GM12878 (cell line): ENCODE results near the gene SORT1. TPM values are rescaled to one million over a fixed set of nuclear protein-coding genes. Genes with fewer than 3 reads are reported as not detected.

Source experiments
- ATAC-seq: fragments of 200-7000 bp; cut with Tn5 transposase; 3 replicates; pipeline ENCODE4 v1.9.1; 2020; ENCODE audit warnings: mild to moderate bottlenecking, moderate library complexity
- BruUV-seq: library from RNA; stranded (reverse); fragments of 400-500 nt; replicated peaks from 2 replicates; lab custom pipeline; 2021; lab: Mats Ljungman, UMichigan
- CTCF ChIA-PET: fragments of 300-600 bp; sonication (Branson Sonifier 250); formaldehyde crosslinking; extraction: SDS; loops from one replicate; lab custom pipeline; 2021; ENCODE audit warnings: inconsistent platforms; lab: Yijun Ruan, JAX
- POLR2A ChIA-PET: fragments of 350-600 bp; formaldehyde crosslinking; extraction: SDS; loops from one replicate; lab custom pipeline; 2021; ENCODE audit warnings: inconsistent platforms; lab: Charles Lee
- RAD21 ChIA-PET: fragments of 300-600 bp; sonication (Branson Sonifier 250); formaldehyde crosslinking; loops from one replicate; lab custom pipeline; 2023; ENCODE audit warnings: antibody characterized with exemption; ENCODE audit not compliant: unreplicated experiment; lab: Charles Lee
- SMC1A ChIA-PET: fragments of 300-600 bp; sonication (Branson Sonifier 250); formaldehyde crosslinking; loops from one replicate; lab custom pipeline; 2023; ENCODE audit not compliant: unreplicated experiment, uncharacterized antibody; lab: Charles Lee
- DNase-seq: peaks from one replicate; pipeline ENCODE4 v3.0.0-alpha.2; 2011; ENCODE audit warnings: low read depth, low spot score
- FAIRE-seq: peaks from 3 replicates; lab custom pipeline; 2011; peaks lifted over from hg19 to GRCh38; lab: Jason Lieb, UNC
- H2AFZ ChIP-seq: 2 replicates; pipeline ENCODE4 v1.6.0; 2011; ENCODE audit warnings: low read depth, low read length, control low read depth; ENCODE audit not compliant: control insufficient read depth
- H3K27ac ChIP-seq: 2 replicates; pipeline ENCODE4 v1.5.1; 2011; ENCODE audit warnings: control low read depth; ENCODE audit not compliant: control insufficient read depth, insufficient read depth
- H3K27me3 ChIP-seq, 2 experiments: replicated peaks in 1 of 2; 2 replicates each; pipeline versions ENCODE4 v1.6.0 to v1.6.1; 2011; ENCODE audit warnings: low read length in 1 of 2; ENCODE audit not compliant: control insufficient read depth in 2 of 2, insufficient read depth in 2 of 2
- H3K36me3 ChIP-seq, 2 experiments: 2 replicates each; pipeline ENCODE4 v1.5.1; 2011; ENCODE audit warnings: low read length in 1 of 2; ENCODE audit not compliant: control insufficient read depth in 2 of 2, insufficient read depth in 2 of 2
- H3K4me1 ChIP-seq: 2 replicates; pipeline ENCODE4 v1.6.1; 2011; ENCODE audit warnings: mild to moderate bottlenecking, low read length, moderate library complexity, mixed read lengths; ENCODE audit not compliant: control insufficient read depth, insufficient read depth
- H3K4me2 ChIP-seq: 2 replicates; pipeline ENCODE4 v1.6.0; 2011; ENCODE audit warnings: control low read depth; ENCODE audit not compliant: control insufficient read depth, insufficient read depth
- H3K4me3 ChIP-seq: fragments of 200-600 bp; sonication (generic); 2 replicates; pipeline ENCODE4 v1.5.1; 2016
- H3K79me2 ChIP-seq: 2 replicates; pipeline ENCODE4 v1.6.0; 2011; ENCODE audit warnings: low read length; ENCODE audit not compliant: control insufficient read depth, insufficient read depth
- H3K9ac ChIP-seq: 2 replicates; pipeline ENCODE4 v1.8.0; 2011; ENCODE audit warnings: low read length, control low read depth, mixed read lengths; ENCODE audit not compliant: control insufficient read depth, insufficient read depth
- H3K9me3 ChIP-seq: replicated peaks from 3 replicates; pipeline ENCODE4 v1.5.1; 2011; ENCODE audit warnings: mild to moderate bottlenecking, low read length; ENCODE audit not compliant: control insufficient read depth, insufficient read depth
- H4K20me1 ChIP-seq: 2 replicates; pipeline ENCODE4 v1.6.0; 2011; ENCODE audit not compliant: control insufficient read depth, insufficient read depth
- NFYA ChIP-seq: IDR thresholded peaks from 2 replicates; pipeline ENCODE4 v1.6.1; 2011; ENCODE audit warnings: low read depth, mild to moderate bottlenecking, low read length, improper control_type of control experiment, borderline replicate concordance
- POU2F2 ChIP-seq: IDR thresholded peaks from 3 replicates; pipeline ENCODE4 v1.6.1; 2011; ENCODE audit warnings: low read depth, mild to moderate bottlenecking, low read length, borderline replicate concordance
- TARDBP ChIP-seq: IDR thresholded peaks from 2 replicates; pipeline ENCODE4 v1.6.1; 2016; ENCODE audit warnings: borderline replicate concordance
- TBL1XR1 ChIP-seq: IDR thresholded peaks from 2 replicates; pipeline ENCODE4 v1.6.1; 2012; ENCODE audit warnings: low read depth, low read length, improper control_type of control experiment
- WGBS: methylation state at CpG from one replicate; pipeline ENCODE4 v1.1.6; 2016; ENCODE audit warnings: low lambda C conversion rate; ENCODE audit not compliant: insufficient replicate concordance, insufficient coverage; ENCODE audit errors: missing lambda C conversion rate; 5-methylcytosine and 5-hydroxymethylcytosine counted together
- in situ Hi-C: fragments of 300-500 bp; cut with MboI; formaldehyde crosslinking; loops from 9 replicates; pipeline ENCODE4 v1.14.3; 2018; ENCODE audit warnings: mixed read lengths
- intact Hi-C: fragments of 100-400 bp; cut with micrococcal nuclease; formaldehyde crosslinking; loops from one replicate; pipeline ENCODE4 v1.14.2; 2022; ENCODE audit not compliant: unreplicated experiment
- polyA plus RNA-seq, 11 experiments: library from polyadenylated mRNA; depleted of rRNA in 4 of 11; unstranded in 6 of 11; stranded (reverse) in 5 of 11; fragments of >200 nt; fragmentation: Nextera tagmentation in 4 of 11; fragmentation: Illumina TruSeq in 1 of 11; extraction: Ambion mirVana in 4 of 11; extraction: Trizol in 1 of 11; gene quantifications; 1 replicate in 1 of 11; 2 replicates in 10 of 11; pipeline versions ENCODE4 v1.2.1 to v1.2.3, GENCODE V29; 2011 to 2016; ENCODE audit warnings: inconsistent platforms in 2 of 11, missing spikeins in 2 of 11, low read depth in 1 of 11
- total RNA-seq, 4 experiments: library from RNA; depleted of rRNA in 3 of 4; stranded (reverse); fragments of >200 nt in 3 of 4; fragmentation: Illumina TruSeq in 1 of 4; extraction: Trizol in 1 of 4; gene quantifications; 2 replicates each; pipeline versions ENCODE4 v1.2.1 to v1.2.3, GENCODE V29; 2013 to 2021
- TF ChIP-seq, protein P1 (sequence below): fragments of 450-650 bp; IDR thresholded peaks from 2 replicates; pipeline ENCODE4 v1.6.1; 2016; ENCODE audit warnings: mild to moderate bottlenecking
- TF ChIP-seq, protein P2 (sequence below): fragments of 450-650 bp; IDR thresholded peaks from 2 replicates; pipeline ENCODE4 v1.6.1; 2018; ENCODE audit warnings: borderline replicate concordance, mild to moderate bottlenecking; ENCODE audit not compliant: partially characterized antibody

Gene SORT1
- total and polyA plus RNA-seq, 10 of the 15 experiments (the other 5 are each of a cell fraction or from before 2014, with no cell fraction given): 0.06 to 1.9 (median 0.33) TPM; not detected in 1

- ChIA-PET SMC1A (no interaction called here), CTCF (interaction anchor here (0.6 kb wide), 1 partner anchor 79 kb away, joined by 3 read pairs; no protein-coding TSS in a partner anchor), RAD21 (no interaction called here), POLR2A (no interaction called here)
- DNase-seq (no peak), FAIRE-seq (no peak), ATAC-seq (no peak)
- intact Hi-C loops (no loop called here), in situ Hi-C loops (no loop called here)
- Histone ChIP-seq H3K36me3 (no peaks in the 10 kb centered on the region), H3K9ac (no peak overlapping the region), H3K27me3 (peaks cover 0 to 1% of the 10 kb centered on the region in 2 experiments; a peak in 1 of 4 replicates), H2AFZ (no peak overlapping the region), H3K4me2 (no peak overlapping the region), H3K4me3 (no peak overlapping the region), H3K4me1 (no peaks in the 10 kb centered on the region), H4K20me1 (no peaks in the 10 kb centered on the region), H3K27ac (no peak overlapping the region), H3K9me3 (no peaks in the 10 kb centered on the region), H3K79me2 (no peaks in the 10 kb centered on the region)
- TF ChIP-seq, protein P1, sequence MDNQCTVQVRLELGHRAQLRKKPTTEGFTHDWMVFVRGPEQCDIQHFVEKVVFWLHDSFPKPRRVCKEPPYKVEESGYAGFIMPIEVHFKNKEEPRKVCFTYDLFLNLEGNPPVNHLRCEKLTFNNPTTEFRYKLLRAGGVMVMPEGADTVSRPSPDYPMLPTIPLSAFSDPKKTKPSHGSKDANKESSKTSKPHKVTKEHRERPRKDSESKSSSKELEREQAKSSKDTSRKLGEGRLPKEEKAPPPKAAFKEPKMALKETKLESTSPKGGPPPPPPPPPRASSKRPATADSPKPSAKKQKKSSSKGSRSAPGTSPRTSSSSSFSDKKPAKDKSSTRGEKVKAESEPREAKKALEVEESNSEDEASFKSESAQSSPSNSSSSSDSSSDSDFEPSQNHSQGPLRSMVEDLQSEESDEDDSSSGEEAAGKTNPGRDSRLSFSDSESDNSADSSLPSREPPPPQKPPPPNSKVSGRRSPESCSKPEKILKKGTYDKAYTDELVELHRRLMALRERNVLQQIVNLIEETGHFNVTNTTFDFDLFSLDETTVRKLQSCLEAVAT: no peak
- WGBS: 13% methylated on average over 6 of the region's 6 CpGs
- BruUV-seq: no TSS peak
Measured at GRCh38 chr1:109271458-109271857, 126.3 kb downstream of the SORT1 start.

- DNase-seq (no peak), ATAC-seq (no peak), FAIRE-seq (no peak)
- POLR2A ChIA-PET: no interaction called here
- Histone ChIP-seq H2AFZ (no peak overlapping the region), H3K9ac (no peak overlapping the region), H3K27ac (no peak overlapping the region), H3K79me2 (no peaks in the 10 kb centered on the region), H3K4me2 (no peak overlapping the region), H3K9me3 (no peaks in the 10 kb centered on the region), H4K20me1 (no peaks in the 10 kb centered on the region), H3K36me3 (no peaks in the 10 kb centered on the region), H3K4me3 (no peak overlapping the region), H3K27me3 (peaks cover 0 to 1% of the 10 kb centered on the region in 2 experiments; a peak in 1 of 4 replicates), H3K4me1 (no peaks in the 10 kb centered on the region)
- RAD21 ChIA-PET: no interaction called here
- SMC1A ChIA-PET: no interaction called here
- in situ Hi-C loops (no loop called here), intact Hi-C loops (no loop called here)
- TF ChIP-seq POU2F2: no peak
- TF ChIP-seq NFYA: no peak
- no peak for TF ChIP-seq TBL1XR1
- TF ChIP-seq, protein P2, sequence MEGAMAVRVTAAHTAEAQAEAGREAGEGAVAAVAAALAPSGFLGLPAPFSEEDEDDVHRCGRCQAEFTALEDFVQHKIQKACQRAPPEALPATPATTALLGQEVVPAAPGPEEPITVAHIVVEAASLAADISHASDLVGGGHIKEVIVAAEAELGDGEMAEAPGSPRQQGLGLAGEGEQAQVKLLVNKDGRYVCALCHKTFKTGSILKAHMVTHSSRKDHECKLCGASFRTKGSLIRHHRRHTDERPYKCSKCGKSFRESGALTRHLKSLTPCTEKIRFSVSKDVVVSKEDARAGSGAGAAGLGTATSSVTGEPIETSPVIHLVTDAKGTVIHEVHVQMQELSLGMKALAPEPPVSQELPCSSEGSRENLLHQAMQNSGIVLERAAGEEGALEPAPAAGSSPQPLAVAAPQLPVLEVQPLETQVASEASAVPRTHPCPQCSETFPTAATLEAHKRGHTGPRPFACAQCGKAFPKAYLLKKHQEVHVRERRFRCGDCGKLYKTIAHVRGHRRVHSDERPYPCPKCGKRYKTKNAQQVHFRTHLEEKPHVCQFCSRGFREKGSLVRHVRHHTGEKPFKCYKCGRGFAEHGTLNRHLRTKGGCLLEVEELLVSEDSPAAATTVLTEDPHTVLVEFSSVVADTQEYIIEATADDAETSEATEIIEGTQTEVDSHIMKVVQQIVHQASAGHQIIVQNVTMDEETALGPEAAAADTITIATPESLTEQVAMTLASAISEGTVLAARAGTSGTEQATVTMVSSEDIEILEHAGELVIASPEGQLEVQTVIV: no peak
- TF ChIP-seq TARDBP: no peak
- CTCF ChIA-PET: interaction anchor here (0.6 kb wide), 1 partner anchor 79 kb away, joined by 3 read pairs; no protein-coding TSS in a partner anchor
- BruUV-seq: no TSS peak
- WGBS: 50% methylated on average over 20 of the region's 20 CpGs
Measured at GRCh38 chr1:109270623-109271317, 126.9 kb downstream of the SORT1 start.
